KMS-11 (cell line): ENCODE results near the gene TUBGCP2.

Experiments used
- H2AFZ ChIP-seq: fragments of 200-600 bp; sonication (generic); 2 replicates; pipeline ENCODE4 v1.6.1; 2016; ENCODE audit warnings: antibody characterized with exemption, mixed run types, low read depth
- H3K27ac ChIP-seq: fragments of 200-600 bp; sonication (generic); 2 replicates; pipeline ENCODE4 v1.6.1; 2016; ENCODE audit warnings: mild to moderate bottlenecking, mixed run types
- H3K27me3 ChIP-seq: fragments of 200-600 bp; sonication (generic); 2 replicates; pipeline ENCODE4 v1.6.1; 2017; ENCODE audit warnings: mild to moderate bottlenecking, low read depth, mixed run types, moderate library complexity; ENCODE audit not compliant: insufficient read depth
- H3K36me3 ChIP-seq: fragments of 200-600 bp; sonication (generic); 2 replicates; pipeline ENCODE4 v1.6.1; 2017; ENCODE audit warnings: mild to moderate bottlenecking, mixed run types; ENCODE audit not compliant: insufficient read depth
- H3K4me1 ChIP-seq: fragments of 200-600 bp; sonication (generic); 2 replicates; pipeline ENCODE4 v1.6.1; 2016; ENCODE audit warnings: mild to moderate bottlenecking, low read depth, mixed run types; ENCODE audit not compliant: poor library complexity, severe bottlenecking
- H3K4me2 ChIP-seq: fragments of 200-600 bp; sonication (generic); 2 replicates; pipeline ENCODE4 v1.7.0; 2016; ENCODE audit warnings: mild to moderate bottlenecking, mixed run types
- H3K4me3 ChIP-seq: fragments of 200-600 bp; sonication (generic); IDR thresholded peaks from 2 replicates; pipeline ENCODE4 v1.6.1; 2017; ENCODE audit warnings: low read depth, low read length, mixed read lengths; ENCODE audit not compliant: insufficient read depth
- H3K79me2 ChIP-seq: fragments of 200-600 bp; sonication (generic); 2 replicates; pipeline ENCODE4 v1.6.1; 2016; ENCODE audit warnings: low read depth, mixed run types; ENCODE audit not compliant: insufficient read depth
- H3K9ac ChIP-seq: fragments of 200-600 bp; sonication (generic); 2 replicates; pipeline ENCODE4 v1.6.1; 2016; ENCODE audit warnings: mild to moderate bottlenecking, mixed run types
- H4K20me1 ChIP-seq: fragments of 200-600 bp; sonication (generic); 2 replicates; pipeline ENCODE4 v1.6.1; 2016; ENCODE audit warnings: mild to moderate bottlenecking, mixed run types; ENCODE audit not compliant: insufficient read depth
- TF ChIP-seq, protein P1 (sequence below): fragments of 200-600 bp; sonication (generic); conservative IDR thresholded peaks from 2 replicates; pipeline ENCODE4 v1.6.1; 2017; ENCODE audit warnings: low read depth, mild to moderate bottlenecking, antibody characterized with exemption, low read length, moderate library complexity, mixed read lengths

TUBGCP2 gene

DNA sequence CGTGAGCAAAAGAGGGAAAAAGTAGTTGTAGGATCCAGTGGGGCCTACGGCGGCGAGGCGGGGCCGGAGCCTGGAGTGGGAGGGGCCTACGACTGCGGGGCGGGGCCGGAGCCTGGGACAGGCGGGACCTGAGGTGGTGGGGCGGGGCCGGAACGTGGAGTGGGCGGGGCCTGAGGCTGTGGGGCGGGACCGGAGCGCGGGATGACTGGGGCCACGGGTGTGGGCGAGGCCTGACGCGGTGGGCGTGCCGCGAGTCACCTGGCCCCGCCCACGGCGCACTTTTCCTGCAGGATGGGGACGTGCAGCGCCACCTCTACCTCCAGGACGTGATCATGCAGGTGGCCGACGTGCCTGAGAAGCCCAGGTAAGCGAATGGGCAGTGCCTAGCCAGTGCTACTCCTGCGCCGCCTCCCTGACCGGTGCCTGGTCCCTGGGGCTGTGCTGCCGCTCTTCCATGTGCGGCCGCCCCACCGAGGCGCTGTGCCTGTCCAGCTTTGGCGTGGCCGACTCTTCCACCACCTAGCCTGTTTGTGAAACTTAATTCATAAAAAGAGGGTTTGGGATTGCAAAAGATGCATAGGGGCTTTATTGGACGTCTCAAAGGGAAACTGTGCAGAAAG lies 538 bp upstream of the TUBGCP2 start:
- peak overlapping the region; percentile 98 for H3K9ac ChIP-seq
- peaks cover 13% of the 10 kb centered on the region for H3K4me1 ChIP-seq
- no peaks in the 10 kb centered on the region for H3K36me3 ChIP-seq
- no peak overlapping the region for H3K4me3 ChIP-seq
- H3K27ac ChIP-seq: peak overlapping the region; percentile 93
- H2AFZ ChIP-seq: peak overlapping the region; percentile 75
- H3K79me2 ChIP-seq: peaks cover 37% of the 10 kb centered on the region; the same call in 1 of the 2 replicates
- peak overlapping the region; percentile 91; the same call in 1 of the 2 replicates for H3K4me2 ChIP-seq
- no peaks in the 10 kb centered on the region for H3K27me3 ChIP-seq
- TF ChIP-seq, protein P1, sequence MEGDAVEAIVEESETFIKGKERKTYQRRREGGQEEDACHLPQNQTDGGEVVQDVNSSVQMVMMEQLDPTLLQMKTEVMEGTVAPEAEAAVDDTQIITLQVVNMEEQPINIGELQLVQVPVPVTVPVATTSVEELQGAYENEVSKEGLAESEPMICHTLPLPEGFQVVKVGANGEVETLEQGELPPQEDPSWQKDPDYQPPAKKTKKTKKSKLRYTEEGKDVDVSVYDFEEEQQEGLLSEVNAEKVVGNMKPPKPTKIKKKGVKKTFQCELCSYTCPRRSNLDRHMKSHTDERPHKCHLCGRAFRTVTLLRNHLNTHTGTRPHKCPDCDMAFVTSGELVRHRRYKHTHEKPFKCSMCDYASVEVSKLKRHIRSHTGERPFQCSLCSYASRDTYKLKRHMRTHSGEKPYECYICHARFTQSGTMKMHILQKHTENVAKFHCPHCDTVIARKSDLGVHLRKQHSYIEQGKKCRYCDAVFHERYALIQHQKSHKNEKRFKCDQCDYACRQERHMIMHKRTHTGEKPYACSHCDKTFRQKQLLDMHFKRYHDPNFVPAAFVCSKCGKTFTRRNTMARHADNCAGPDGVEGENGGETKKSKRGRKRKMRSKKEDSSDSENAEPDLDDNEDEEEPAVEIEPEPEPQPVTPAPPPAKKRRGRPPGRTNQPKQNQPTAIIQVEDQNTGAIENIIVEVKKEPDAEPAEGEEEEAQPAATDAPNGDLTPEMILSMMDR: no peak
- no peaks in the 10 kb centered on the region for H4K20me1 ChIP-seq

DNA sequence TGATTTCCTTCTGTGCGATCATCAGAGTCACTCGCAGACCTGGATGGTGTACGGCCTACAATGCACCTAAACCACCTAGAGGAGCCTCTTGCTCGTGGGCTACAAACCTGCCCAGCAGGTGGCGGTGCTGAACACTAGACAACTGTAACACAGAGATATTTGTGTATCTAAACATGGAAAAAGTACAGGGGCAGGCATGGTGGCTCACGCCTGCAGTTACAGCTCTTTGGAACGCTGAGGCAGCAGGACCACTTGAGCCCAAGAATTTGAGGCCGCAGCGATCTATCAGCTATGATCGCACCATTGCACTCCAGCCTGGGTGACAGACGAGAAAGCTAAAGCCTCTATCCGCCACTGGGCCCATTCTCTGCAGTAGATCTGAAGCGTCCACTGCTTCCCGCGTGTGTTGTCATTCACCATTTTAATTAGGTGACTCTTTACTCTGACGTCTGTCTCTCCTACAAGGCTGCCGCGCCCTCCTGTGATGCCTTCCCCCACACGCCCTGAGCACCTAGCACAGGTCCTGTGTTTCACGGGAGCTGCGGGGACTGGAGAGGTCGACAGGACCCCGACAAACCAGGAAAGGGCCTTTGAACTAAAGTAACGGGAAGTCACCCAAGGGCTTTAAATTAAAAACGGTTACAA lies 774 bp downstream of the TUBGCP2 start:
- Histone ChIP-seq H3K4me1 (peaks cover 13% of the 10 kb centered on the region), H3K27ac (peak overlapping the region; percentile 93), H4K20me1 (no peaks in the 10 kb centered on the region), H3K79me2 (peaks cover 44% of the 10 kb centered on the region; the same call in 1 of the 2 replicates), H3K36me3 (no peaks in the 10 kb centered on the region), H3K9ac (peak overlapping the region; percentile 98), H3K4me3 (peak overlapping the region; percentile 31), H3K27me3 (no peaks in the 10 kb centered on the region), H2AFZ (peak overlapping the region; percentile 75; the same call in 1 of the 2 replicates), H3K4me2 (peak overlapping the region; percentile 91)
- TF ChIP-seq, protein P1: peak; percentile 75

DNA sequence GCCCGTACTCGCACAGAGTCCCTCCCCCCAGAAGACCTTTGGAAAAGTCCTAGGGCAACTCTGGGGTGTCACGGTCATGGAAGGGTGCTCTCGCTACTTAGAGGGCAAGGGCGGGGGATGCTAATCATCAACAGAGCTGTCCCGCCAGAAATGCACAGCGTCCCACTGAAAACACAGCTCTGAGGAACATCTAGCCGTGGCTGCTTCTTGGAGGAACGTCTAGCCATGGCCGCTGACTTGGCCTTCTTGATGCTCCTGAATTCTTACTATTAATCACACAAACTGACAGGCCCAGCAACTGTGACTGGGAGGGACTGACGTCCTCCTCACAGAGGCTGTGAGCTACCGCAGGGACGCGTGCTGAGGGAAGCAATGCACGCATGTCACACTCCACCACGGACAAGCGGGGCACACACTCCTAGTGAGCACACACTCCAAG lies 1.7 kb downstream of the TUBGCP2 start:
- peak overlapping the region; percentile 91 for H3K4me2 ChIP-seq

DNA sequence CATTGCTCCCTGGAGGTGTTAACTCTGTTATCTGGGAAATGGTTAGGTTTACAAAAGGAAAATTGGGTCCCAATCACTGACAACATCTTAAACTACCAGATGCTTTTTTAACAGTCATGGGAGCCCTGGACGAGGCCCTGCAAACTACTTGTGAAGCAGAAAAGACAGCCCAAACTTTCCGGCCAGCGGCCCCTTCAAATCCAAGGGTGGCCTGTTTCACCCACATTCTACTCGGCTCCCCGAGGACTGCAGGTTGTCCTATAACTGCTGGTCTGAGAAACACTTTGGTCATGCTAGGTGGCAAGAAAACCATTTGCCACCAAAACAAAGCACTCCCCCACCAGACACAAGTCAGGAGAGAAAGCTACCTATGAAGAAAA lies 2.6 kb downstream of the TUBGCP2 start:
- Histone ChIP-seq H3K4me1 (peaks cover 13% of the 10 kb centered on the region), H3K4me2 (no peak overlapping the region), H3K27ac (no peak overlapping the region), H3K9ac (no peak overlapping the region), H4K20me1 (no peaks in the 10 kb centered on the region), H3K4me3 (no peak overlapping the region), H2AFZ (no peak overlapping the region), H3K79me2 (peaks cover 44% of the 10 kb centered on the region; the same call in 1 of the 2 replicates), H3K36me3 (no peaks in the 10 kb centered on the region), H3K27me3 (no peaks in the 10 kb centered on the region)
- TF ChIP-seq, protein P1: no peak

More for the DNA sequence above, 1.7 kb downstream of the TUBGCP2 start:
- Histone ChIP-seq H3K4me1 (peaks cover 13% of the 10 kb centered on the region), H3K27ac (0 out of 2 replicates have a peak overlapping the region, but pooled peaks have one; percentile 93), H3K4me3 (no peak overlapping the region), H3K79me2 (peaks cover 44% of the 10 kb centered on the region; the same call in 1 of the 2 replicates), H4K20me1 (no peaks in the 10 kb centered on the region), H2AFZ (no peak overlapping the region), H3K27me3 (no peaks in the 10 kb centered on the region), H3K9ac (no peak overlapping the region), H3K36me3 (no peaks in the 10 kb centered on the region)
- TF ChIP-seq, protein P1: no peak
